Neural progenitor cell (in vitro differentiated cells): Measurements from ENCODE around the gene ALDH3B2.
"Not testable (repeated sequence)": the region's sequence is repeated elsewhere in the genome, so short reads cannot be mapped to it uniquely, and the experiment has no call there.

Source experiments
- CTCF ChIP-seq: fragments of 200-600 bp; sonication (generic); IDR thresholded peaks from 2 replicates; pipeline ENCODE4 v1.5.1; 2017; ENCODE audit warnings: antibody characterized with exemption, mild to moderate bottlenecking
- EZH2 ChIP-seq: fragments of 200-600 bp; sonication (generic); IDR thresholded peaks from 2 replicates; pipeline ENCODE4 v1.6.1; 2017; ENCODE audit warnings: antibody characterized with exemption, mild to moderate bottlenecking, moderate library complexity
- EZH2phosphoT487 ChIP-seq: fragments of 200-600 bp; sonication (generic); IDR thresholded peaks from 2 replicates; pipeline ENCODE4 v1.6.1; 2017; ENCODE audit warnings: antibody characterized with exemption

- not testable (repeated sequence) for TF ChIP-seq EZH2, CTCF, EZH2phosphoT487
These were observed 41.4 kb upstream of the ALDH3B2 start for GRCh38 chr11:67715801-67716200.
